B cell (primary cell): Measurements from ENCODE around the gene ACTN2.

Experiments used
- EZH2 ChIP-seq: IDR thresholded peaks from 2 replicates; pipeline ENCODE4 v1.6.1; 2012; ENCODE audit warnings: borderline replicate concordance, low read depth, mild to moderate bottlenecking, moderate library complexity, low read length; ENCODE audit not compliant: insufficient read depth, poor library complexity, severe bottlenecking
- TF ChIP-seq, protein P1 (sequence below): fragments of 200-600 bp; IDR thresholded peaks from one replicate; pipeline ENCODE4 v1.8.0; 2022; ENCODE audit warnings: antibody characterized with exemption, mild to moderate bottlenecking

DNA sequence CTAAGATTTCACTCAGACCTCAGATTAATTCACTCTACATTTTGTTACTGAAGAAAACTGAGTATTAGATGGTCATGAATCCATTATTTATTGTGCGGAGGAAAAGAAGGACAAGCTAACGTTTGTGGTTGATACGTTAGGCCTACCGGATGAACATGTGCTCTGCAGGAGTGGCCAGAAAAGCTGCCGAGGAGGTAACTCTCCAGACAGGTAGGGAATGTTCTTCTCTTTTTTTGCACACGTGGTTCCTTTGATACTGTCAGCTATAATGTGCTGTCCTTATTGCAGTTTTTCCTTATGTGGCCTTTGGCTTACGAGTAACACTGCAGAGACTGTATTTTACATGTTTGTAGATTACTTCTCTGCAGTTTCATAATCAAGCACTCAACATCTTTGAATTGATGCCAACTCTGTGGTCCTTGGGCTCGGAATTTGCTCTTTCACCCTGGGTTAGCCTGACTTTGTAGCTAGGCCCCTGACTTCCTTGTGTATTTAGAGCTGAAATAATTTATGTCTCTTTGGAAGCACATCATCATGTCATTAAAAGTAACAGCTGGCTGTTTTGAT, 122.3 kb downstream of the ACTN2 start:
- TF ChIP-seq EZH2, result no peak
- TF ChIP-seq, protein P1, sequence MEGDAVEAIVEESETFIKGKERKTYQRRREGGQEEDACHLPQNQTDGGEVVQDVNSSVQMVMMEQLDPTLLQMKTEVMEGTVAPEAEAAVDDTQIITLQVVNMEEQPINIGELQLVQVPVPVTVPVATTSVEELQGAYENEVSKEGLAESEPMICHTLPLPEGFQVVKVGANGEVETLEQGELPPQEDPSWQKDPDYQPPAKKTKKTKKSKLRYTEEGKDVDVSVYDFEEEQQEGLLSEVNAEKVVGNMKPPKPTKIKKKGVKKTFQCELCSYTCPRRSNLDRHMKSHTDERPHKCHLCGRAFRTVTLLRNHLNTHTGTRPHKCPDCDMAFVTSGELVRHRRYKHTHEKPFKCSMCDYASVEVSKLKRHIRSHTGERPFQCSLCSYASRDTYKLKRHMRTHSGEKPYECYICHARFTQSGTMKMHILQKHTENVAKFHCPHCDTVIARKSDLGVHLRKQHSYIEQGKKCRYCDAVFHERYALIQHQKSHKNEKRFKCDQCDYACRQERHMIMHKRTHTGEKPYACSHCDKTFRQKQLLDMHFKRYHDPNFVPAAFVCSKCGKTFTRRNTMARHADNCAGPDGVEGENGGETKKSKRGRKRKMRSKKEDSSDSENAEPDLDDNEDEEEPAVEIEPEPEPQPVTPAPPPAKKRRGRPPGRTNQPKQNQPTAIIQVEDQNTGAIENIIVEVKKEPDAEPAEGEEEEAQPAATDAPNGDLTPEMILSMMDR, result no peak
